Cardiac septum (tissue), 1 donor: ENCODE data around the gene PHF2. TPM values are rescaled to one million over a fixed set of nuclear protein-coding genes. Genes with fewer than 3 reads are reported as not detected.

Experiments
- DNase-seq: peaks from one replicate; pipeline ENCODE4 v3.0.0-alpha.2; 2020; ENCODE audit warnings: low spot score
- intact Hi-C: fragments of 100-400 bp; cut with DNase I; formaldehyde crosslinking; loops from one replicate; pipeline ENCODE4 v1.14.0; 2022
- long read RNA-seq: library from polyadenylated mRNA; unstranded; transcript quantifications from one replicate; pipeline ENCODE4 v2.0.0, GENCODE V29; 2021
- total RNA-seq: library from RNA; stranded (reverse); fragmentation: NEBNext Ultra II Directional; extraction: Animal tissue kit (Norgen Biotek cat#: 25700); gene quantifications from one replicate; pipeline ENCODE4 v1.2.1, GENCODE V29; 2021
- donor health status: DM: no; HTN: no; CAD: no.

Gene PHF2
- total RNA-seq = 24.5 TPM
- long read RNA-seq, partial matches to known transcripts = 30 of 40 reads
- long read RNA-seq, other reads (novel, unspliced or antisense) = 10 of 40 reads

DNA sequence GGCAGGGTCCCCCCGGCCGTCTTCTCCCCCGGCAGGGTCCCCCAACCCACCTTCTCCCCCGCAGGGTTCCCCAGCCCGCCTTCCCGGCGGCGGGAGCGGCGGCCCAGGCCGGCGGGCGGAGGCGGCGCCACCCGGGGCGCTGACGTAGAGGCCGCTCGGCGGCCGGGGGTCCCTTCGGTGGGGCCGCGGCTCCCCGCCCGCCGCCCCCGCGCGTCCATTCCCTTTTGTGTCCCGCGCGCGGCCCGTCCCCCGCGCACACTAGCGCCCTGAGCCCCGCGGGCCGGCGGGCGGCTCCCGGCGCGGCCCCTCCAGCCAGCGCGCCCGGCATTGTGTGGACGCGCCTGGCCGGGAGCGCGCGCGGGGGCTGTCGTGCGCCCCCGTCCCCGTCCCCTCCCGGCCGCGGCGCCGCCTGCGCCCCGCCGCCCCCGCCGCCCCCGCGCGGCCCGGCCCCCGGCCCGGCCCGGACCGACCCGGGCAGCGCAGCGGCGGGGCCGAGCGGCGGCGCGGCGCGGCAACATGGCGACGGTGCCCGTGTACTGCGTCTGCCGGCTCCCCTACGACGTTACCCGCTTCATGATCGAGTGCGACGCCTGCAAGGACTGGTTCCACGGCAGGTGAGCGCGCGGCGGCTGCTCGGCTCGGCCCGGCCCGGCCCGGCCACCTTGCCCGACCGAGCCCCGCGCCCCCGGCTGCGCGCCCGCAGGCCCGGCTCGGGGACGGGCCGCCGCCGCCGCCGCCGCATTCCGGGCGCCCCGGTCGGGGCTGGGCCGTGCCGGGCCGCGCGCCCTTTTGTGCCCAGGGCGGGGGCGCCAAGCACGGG lies at the start of gene PHF2:
PHF2 (plus strand) TSS at position 327 of the 820 bp plus-strand sequence; CDS start at position 517, 190 bp downstream.
- intact Hi-C loops = loop anchor here (10.0 kb wide), 2 partner anchors 442 to 482 kb away; partner anchors contain the start of genes CARD19 and NINJ1

GRCh38 chr9:93531374-93531773 lies 45.0 kb upstream of the PHF2 start:
- DNase-seq = no peak
- intact Hi-C loops = no loop called here

More for the DNA sequence above, at the start of gene PHF2:
- DNase-seq = no peak

- intact Hi-C loops = no loop called here
- DNase-seq = no peak
Observed at GRCh38 chr9:93532141-93532540, 44.2 kb upstream of the PHF2 start.

DNA sequence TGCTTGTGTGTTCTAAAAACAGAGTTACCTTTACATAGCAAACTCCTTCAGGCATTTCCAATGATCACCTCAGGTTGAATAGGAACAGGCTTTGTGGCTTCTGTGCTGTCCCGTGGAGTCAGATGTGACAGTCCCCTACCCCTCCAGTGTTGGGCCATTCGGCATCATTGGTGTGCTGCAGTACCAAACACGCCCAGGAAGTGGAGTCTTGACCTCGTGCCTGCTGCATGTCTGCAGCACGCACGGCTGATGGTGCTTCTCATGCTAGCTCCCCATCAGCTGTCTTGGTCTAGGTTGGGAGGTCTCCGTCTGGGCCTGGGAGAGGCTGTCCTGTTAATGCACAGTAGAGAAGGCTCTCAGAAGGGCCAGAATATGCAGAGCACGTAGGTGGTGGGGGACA lies 42.5 kb upstream of the PHF2 start:
- intact Hi-C loops = no loop called here

DNA sequence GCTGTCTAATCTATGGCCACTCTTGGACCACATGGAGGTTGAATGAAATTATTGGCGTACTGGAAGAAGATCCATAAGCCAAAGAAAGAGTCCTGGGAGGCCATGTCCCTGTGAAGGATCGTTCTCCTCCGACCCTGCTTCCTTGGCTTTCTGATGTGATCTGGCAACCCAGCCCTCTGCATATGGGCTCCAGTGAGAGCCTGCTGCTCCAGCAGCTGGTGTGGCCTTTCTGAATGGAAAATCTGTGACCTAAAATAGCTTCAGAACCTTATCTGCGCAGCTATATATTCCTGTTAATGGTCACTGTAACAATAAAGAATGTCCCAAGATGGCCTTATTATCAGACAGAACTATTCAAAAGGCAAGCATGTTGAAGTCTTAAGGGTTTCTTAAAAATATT lies 40.2 kb upstream of the PHF2 start:
- no peak for DNase-seq
- intact Hi-C loops = no loop called here

More for the DNA sequence above, 42.5 kb upstream of the PHF2 start:
- DNase-seq = no peak

GRCh38 chr9:93536874-93537273 lies 39.5 kb upstream of the PHF2 start:
- DNase-seq = no peak
- intact Hi-C loops = no loop called here

DNA sequence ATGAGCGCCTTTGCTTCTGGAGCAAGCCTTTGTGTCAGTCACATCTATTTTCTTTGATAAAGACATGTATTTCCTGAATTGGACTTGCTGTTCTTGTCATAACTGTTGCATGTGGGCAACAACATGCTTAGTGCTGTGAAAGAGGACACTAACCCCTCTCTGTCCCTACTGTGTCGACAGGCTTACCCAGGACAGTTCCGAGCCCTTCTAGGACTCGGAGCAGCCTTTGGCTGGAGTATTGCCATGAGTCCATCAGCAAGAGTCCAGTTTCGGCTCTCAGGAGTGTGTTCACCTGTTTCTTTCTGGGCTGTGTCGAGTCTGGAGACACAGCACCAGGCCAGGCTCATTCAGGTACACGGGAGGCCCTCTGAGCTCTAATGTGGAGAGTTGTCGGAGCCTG lies 36.1 kb upstream of the PHF2 start:
- DNase-seq = no peak
- intact Hi-C loops = no loop called here

GRCh38 chr9:93541005-93541404 lies 35.4 kb upstream of the PHF2 start:
- intact Hi-C loops = no loop called here
- no peak for DNase-seq

DNA sequence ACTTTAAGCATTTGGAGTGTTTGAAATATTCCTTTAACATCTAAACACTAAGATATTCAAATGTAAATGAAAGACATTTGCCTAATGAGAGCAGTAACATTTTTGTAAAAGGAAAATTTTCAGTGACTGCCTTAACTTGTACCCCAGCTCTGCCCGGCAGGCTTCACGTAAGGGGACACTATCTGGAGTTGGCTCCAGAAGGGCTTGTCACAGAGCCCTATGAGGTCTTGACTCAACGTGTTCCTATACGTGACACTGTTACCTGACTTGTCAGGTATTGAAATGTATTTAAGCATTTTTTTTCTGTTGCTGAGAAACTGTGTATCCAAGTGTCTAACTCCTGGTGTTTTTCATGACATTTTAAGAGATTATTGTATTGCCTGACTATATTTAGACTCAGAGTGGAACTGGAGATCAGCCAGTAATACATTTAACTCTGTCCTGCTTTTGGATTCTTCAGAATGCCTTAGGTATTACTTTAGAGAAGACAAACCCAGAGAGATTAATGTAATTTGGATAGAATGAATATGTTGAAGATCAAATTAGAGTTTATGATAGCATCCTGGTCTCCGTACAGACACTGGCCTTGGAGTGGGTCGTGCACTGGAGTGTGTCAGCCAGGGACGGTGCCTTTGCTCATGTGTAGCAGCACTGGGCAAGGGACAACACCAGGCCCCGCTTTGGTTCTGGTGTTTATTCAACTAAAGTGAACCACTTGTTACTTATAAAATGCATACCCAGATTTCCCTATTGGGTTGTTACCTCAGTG lies 34.6 kb upstream of the PHF2 start:
- DNase-seq = no peak
- intact Hi-C loops = no loop called here

DNA sequence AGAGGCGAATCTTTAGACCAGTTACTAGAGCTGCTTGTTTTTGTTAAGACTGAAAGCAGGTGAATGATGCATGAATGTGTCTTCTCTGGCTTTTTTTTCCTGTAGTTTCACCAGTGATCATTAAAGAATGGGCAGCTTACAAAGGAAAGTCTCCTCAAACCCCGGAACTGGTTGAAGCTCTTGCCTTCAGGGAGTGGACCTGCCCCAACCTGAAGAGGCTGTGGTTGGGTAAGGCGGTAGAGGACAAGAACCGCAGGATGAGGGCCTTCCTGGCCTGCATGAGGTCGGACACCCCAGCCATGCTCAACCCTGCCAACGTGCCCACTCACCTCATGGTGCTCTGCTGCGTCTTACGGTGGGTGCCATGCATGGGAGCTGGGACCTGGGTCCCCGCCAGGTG lies 33.3 kb upstream of the PHF2 start:
- intact Hi-C loops = no loop called here
- no peak for DNase-seq

GRCh38 chr9:93546356-93546755 lies 30.0 kb upstream of the PHF2 start:
- intact Hi-C loops = no loop called here
- DNase-seq = no peak

DNA sequence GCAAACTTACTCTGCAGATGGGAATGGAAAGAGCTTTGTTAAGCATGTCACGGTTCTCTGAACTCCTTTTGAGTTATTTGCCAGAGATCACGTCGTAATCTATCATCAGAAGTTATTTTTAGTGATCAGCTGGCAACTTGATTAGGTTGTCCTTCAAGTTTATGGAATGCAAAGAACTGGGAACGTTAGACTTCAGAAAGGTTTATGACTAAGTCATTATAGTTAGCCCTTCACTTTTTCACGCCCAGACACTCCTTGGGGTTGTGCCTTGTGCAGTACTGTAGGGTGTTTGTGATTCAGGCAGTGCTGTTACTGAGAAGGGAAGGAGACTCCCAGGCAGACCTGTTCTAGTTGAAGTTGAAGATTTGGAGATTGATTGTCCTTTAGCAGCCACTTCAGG lies 26.8 kb upstream of the PHF2 start:
- intact Hi-C loops = no loop called here
- no peak for DNase-seq

DNA sequence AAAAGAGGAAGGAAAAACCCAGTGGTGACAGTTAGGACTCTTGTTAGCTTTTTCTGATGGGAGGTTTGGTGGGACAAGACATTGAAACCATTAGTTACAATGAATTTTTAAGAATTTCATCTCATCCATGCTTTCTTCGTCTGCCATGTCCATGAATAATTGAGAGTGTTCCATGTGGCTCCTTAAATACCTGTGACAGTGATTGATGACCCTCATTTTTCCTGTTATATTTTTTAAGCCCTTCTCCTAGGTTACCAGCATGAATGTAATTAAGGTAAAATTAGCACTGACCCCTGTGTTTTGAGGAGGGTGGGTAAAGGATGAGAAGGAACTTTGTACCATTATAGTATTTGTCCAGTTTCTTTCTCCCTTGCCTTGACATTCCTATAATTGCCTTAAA lies 23.5 kb upstream of the PHF2 start:
- intact Hi-C loops = no loop called here
- DNase-seq = no peak

DNA sequence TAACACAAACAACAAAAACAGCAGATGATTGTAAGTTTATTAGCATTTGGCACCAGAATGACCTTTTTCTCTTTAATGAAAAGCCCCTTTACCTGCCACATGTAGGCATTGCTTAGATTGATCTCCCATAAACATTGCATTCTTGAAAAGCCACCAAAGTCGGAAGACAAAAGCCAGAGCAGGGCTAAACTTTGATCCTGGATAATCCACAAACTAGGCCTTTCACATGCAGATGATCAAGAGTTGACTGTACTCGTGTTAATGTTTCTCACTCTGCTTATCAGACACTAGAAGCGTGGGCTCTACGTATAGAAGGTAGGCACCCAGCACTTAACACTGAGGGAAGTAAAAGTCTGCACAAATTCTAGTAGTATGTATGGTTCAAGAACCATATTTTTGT lies 21.0 kb upstream of the PHF2 start:
- DNase-seq = no peak
- intact Hi-C loops = no loop called here

GRCh38 chr9:93557366-93558137 lies 18.8 kb upstream of the PHF2 start:
- intact Hi-C loops = no loop called here
- no peak for DNase-seq

- DNase-seq = no peak
- intact Hi-C loops = no loop called here
Observed at GRCh38 chr9:93558503-93558902, 17.9 kb upstream of the PHF2 start.

- intact Hi-C loops = loop anchor here (10.0 kb wide), 1 partner anchor 256 kb away; no protein-coding TSS in a partner anchor
- DNase-seq = peak; percentile 24
Observed at GRCh38 chr9:93560991-93561390, 15.4 kb upstream of the PHF2 start.

DNA sequence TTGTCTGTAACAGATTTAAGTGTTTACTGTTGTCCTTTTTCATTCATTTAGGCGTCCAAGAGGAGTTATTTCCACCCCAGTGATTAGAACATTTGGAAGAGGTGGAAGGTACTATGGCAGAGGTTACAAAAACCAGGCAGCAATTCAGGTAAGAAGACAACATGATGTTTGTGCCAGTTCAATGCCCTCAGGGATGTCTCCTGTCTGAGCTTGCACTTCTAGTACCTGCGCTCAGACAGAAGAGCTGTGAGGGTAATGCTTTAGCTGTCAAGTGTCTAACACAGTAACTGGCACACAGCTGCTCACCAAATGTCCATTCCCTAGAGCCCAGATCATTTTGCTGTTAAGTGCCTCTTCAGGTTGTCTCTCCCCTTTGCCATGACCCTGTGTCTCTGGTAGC lies 14.2 kb upstream of the PHF2 start:
- intact Hi-C loops = loop anchor here (10.0 kb wide), 1 partner anchor 257 kb away; no protein-coding TSS in a partner anchor

GRCh38 chr9:93565089-93565488 lies 11.3 kb upstream of the PHF2 start:
- intact Hi-C loops = loop anchor here (10.0 kb wide), 1 partner anchor 260 kb away; no protein-coding TSS in a partner anchor
- DNase-seq = no peak

More for the DNA sequence above, 14.2 kb upstream of the PHF2 start:
- DNase-seq = no peak
